NT2/D1 (cell line): ENCODE results near the gene EPB42.

ENCODE experiments used
- DNase-seq: peaks from one replicate; pipeline ENCODE4 v3.0.0-alpha.2; 2011; ENCODE audit warnings: low read depth, low spot score
- H3K27me3 ChIP-seq: 2 replicates; pipeline ENCODE4 v1.6.0; 2011; ENCODE audit warnings: mild to moderate bottlenecking; ENCODE audit not compliant: insufficient read length, insufficient read depth
- H3K36me3 ChIP-seq: 2 replicates; pipeline ENCODE4 v1.6.1; 2011; ENCODE audit warnings: mild to moderate bottlenecking, low read length, mixed read lengths; ENCODE audit not compliant: insufficient read depth, insufficient read length
- H3K4me1 ChIP-seq: 2 replicates; pipeline ENCODE4 v1.5.1; 2011; ENCODE audit not compliant: insufficient read depth, insufficient read length
- H3K4me3 ChIP-seq: 2 replicates; pipeline ENCODE4 v1.5.1; 2011; ENCODE audit warnings: low read depth; ENCODE audit not compliant: insufficient read length
- H3K9ac ChIP-seq: 2 replicates; pipeline ENCODE4 v1.6.0; 2011; ENCODE audit warnings: low read depth; ENCODE audit not compliant: insufficient read length
- H3K9me3 ChIP-seq: 2 replicates; pipeline ENCODE4 v1.5.1; 2011; ENCODE audit warnings: mild to moderate bottlenecking, low read length; ENCODE audit not compliant: insufficient read depth
- SUZ12 ChIP-seq: IDR thresholded peaks from 2 replicates; pipeline ENCODE4 v1.6.1; 2011; ENCODE audit not compliant: insufficient read length, insufficient read depth; ENCODE audit errors: extremely low read depth
- YY1 ChIP-seq: IDR thresholded peaks from 2 replicates; pipeline ENCODE4 v1.6.1; 2011; ENCODE audit not compliant: insufficient read length, insufficient read depth
- ZNF274 ChIP-seq: IDR thresholded peaks from 2 replicates; pipeline ENCODE4 v1.6.1; 2011; ENCODE audit warnings: mild to moderate bottlenecking, low read depth, low read length

The EPB42 gene

GRCh38 chr15:43258781-43259180 lies 38.0 kb upstream of the EPB42 start:
- H3K4me3 ChIP-seq = no peak overlapping the region

DNA sequence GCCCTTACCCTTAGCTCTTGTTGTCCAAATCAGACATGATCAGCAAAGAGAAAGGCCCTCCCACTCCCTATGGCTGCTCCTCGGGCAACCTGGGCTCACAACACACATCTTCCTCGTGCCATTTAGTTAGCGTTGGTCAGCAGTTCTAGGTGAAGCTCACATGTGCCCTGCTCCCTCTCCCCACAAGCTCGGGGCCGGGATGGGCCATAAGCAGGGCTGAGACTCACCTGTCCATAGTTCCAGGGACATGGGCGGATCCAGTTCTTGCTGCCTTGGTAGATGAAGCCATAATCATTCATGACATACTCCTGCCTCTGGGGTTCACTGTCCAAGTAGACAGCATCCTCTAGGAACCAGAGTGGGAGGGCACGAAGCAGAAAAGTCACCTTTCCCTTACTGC lies 35.5 kb upstream of the EPB42 start:
- Histone ChIP-seq H3K9ac (no peak overlapping the region), H3K9me3 (no peaks in the 10 kb centered on the region), H3K4me3 (no peak overlapping the region), H3K36me3 (no peaks in the 10 kb centered on the region), H3K27me3 (no peaks in the 10 kb centered on the region), H3K4me1 (no peaks in the 10 kb centered on the region)
- no peak for DNase-seq
- no peak for TF ChIP-seq ZNF274
- TF ChIP-seq SUZ12 = no peak
- no peak for TF ChIP-seq YY1

More at GRCh38 chr15:43258781-43259180, 38.0 kb upstream of the EPB42 start:
- Histone ChIP-seq H3K9me3 (no peaks in the 10 kb centered on the region), H3K9ac (no peak overlapping the region), H3K36me3 (no peaks in the 10 kb centered on the region), H3K4me1 (no peaks in the 10 kb centered on the region), H3K27me3 (no peaks in the 10 kb centered on the region)
- TF ChIP-seq YY1 (no peak), ZNF274 (no peak), SUZ12 (no peak)
- no peak for DNase-seq

DNA sequence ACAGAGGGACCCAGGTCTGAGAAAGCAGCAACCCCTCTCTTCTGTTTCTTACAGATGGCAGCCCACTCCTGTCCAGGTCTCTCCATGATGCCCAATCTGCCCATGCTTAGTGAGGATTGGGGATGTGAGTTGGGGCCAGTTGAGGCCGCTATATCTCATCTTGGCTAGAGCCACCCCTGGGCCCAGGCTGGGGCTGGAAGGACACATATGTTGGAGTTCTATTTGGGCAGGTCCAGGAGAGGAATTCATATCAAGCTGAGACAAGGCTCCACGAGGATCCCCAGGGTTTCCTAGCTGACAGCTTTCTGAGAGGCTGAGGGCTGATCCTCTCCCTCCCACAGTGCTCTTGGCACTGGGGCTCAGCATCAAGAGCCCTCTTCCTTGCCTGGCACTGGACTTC lies 34.6 kb upstream of the EPB42 start:
- TF ChIP-seq ZNF274 (no peak), SUZ12 (no peak), YY1 (no peak)
- H3K9me3 ChIP-seq = no peaks in the 10 kb centered on the region
- no peak overlapping the region for H3K4me3 ChIP-seq
- H3K27me3 ChIP-seq = no peaks in the 10 kb centered on the region
- no peak for DNase-seq
- H3K9ac ChIP-seq = no peak overlapping the region
- no peaks in the 10 kb centered on the region for H3K4me1 ChIP-seq
- H3K36me3 ChIP-seq = no peaks in the 10 kb centered on the region

- TF ChIP-seq ZNF274 (no peak), YY1 (no peak), SUZ12 (no peak)
- no peak overlapping the region for H3K9ac ChIP-seq
- no peak for DNase-seq
These were observed 32.9 kb upstream of the EPB42 start for GRCh38 chr15:43253431-43254403.

DNA sequence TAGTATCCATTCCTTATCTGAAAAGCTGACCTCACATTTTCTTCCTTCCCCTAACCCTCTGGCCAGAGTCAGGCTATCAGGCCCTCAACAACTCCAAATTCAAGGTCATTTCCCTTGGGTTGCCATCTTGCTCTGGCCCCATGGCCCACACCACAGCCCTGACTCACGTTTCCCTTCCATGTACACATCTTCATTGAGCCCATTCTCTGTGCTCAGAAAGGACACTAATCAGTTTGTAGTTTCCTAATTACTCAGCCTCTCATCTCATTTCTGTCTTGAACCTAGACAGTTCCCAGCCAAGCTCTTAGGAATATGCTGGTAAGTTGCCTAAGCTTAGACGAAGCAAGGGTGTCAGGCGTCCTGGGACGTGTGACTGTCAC lies 31.0 kb upstream of the EPB42 start:
- no peak for DNase-seq
- Histone ChIP-seq H3K27me3 (no peaks in the 10 kb centered on the region), H3K36me3 (no peaks in the 10 kb centered on the region), H3K9ac (no peak overlapping the region), H3K9me3 (no peaks in the 10 kb centered on the region), H3K4me1 (no peaks in the 10 kb centered on the region), H3K4me3 (no peak overlapping the region)
- TF ChIP-seq YY1 (no peak), ZNF274 (no peak), SUZ12 (no peak)

More at GRCh38 chr15:43253431-43254403, 32.9 kb upstream of the EPB42 start:
- Histone ChIP-seq H3K9me3 (no peaks in the 10 kb centered on the region), H3K4me3 (no peak overlapping the region), H3K36me3 (no peaks in the 10 kb centered on the region), H3K4me1 (no peaks in the 10 kb centered on the region), H3K27me3 (no peaks in the 10 kb centered on the region)

- H3K36me3 ChIP-seq = no peaks in the 10 kb centered on the region
- no peak for DNase-seq
- no peaks in the 10 kb centered on the region for H3K27me3 ChIP-seq
- no peak for TF ChIP-seq YY1
- TF ChIP-seq ZNF274 = no peak
- TF ChIP-seq SUZ12 = no peak
- no peak overlapping the region for H3K9ac ChIP-seq
- no peaks in the 10 kb centered on the region for H3K9me3 ChIP-seq
- no peak overlapping the region for H3K4me3 ChIP-seq
- H3K4me1 ChIP-seq = no peaks in the 10 kb centered on the region
These were observed 30.5 kb upstream of the EPB42 start for GRCh38 chr15:43251185-43251870.

DNA sequence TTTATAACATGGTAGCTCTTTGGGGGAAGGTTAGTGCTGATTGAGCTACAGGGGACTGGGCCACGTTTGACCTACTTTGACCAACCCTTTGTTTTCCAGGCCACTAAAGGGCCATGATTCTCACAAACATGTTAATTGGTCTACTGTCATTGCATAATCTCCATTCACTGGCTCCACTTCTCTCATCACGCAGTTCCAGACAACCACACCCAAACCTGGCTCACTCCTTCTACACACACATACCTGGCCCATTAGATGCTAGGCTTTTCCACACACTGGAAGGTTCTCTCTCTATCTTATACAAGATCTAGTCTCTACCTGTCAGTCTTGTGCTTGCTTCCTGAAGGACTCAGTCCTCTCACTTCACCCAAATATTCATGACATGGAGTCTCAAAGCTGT lies 30.0 kb upstream of the EPB42 start:
- Histone ChIP-seq H3K27me3 (no peaks in the 10 kb centered on the region), H3K9ac (no peak overlapping the region), H3K4me1 (no peaks in the 10 kb centered on the region), H3K9me3 (no peaks in the 10 kb centered on the region), H3K4me3 (no peak overlapping the region), H3K36me3 (no peaks in the 10 kb centered on the region)
- TF ChIP-seq YY1 = no peak
- TF ChIP-seq ZNF274 = no peak
- no peak for TF ChIP-seq SUZ12
- no peak for DNase-seq
